NCI-H2227 (cell line): ENCODE measurements around the gene GALNT6.
A peak's percentile ranks its signal among the peaks of the same experiment; 100 is the strongest.

Source experiments
- DNase-seq: peaks from one replicate; lab custom pipeline; 2025; ENCODE audit not compliant: unreplicated experiment; lab: John Stamatoyannopoulos, UW

GALNT6 gene

GRCh38 chr12:51391283-51392123 is at the start of gene GALNT6:
TSS of gene GALNT6 (minus strand) at chr12:51391406. CDS start at chr12:51379781, 11,625 bp downstream.
- DNase-seq = peak; percentile 20

GRCh38 chr12:51439330-51439729 is 48.1 kb upstream of the GALNT6 start:
- DNase-seq = no peak

- DNase-seq = no peak
Observed at GRCh38 chr12:51437431-51437830, 46.2 kb upstream of the GALNT6 start.

GRCh38 chr12:51434305-51434704 is 43.1 kb upstream of the GALNT6 start:
- DNase-seq = no peak

- peak; percentile 11 for DNase-seq
Observed at GRCh38 chr12:51432921-51433320, 41.7 kb upstream of the GALNT6 start.

- DNase-seq = no peak
Observed at GRCh38 chr12:51430196-51430895, 39.1 kb upstream of the GALNT6 start.

GRCh38 chr12:51429700-51430099 is 38.5 kb upstream of the GALNT6 start:
- no peak for DNase-seq

- DNase-seq = no peak
Observed at GRCh38 chr12:51428256-51428655, 37.0 kb upstream of the GALNT6 start.

- peak; percentile 96 for DNase-seq
Observed at GRCh38 chr12:51424662-51425539, 33.7 kb upstream of the GALNT6 start, which contains the start of gene SLC4A8. TSS of gene SLC4A8 (plus strand) at chr12:51424831. CDS start at chr12:51424988, 157 bp downstream.

GRCh38 chr12:51424094-51424661 is 33.0 kb upstream of the GALNT6 start:
- DNase-seq = peak; percentile 41

- DNase-seq = peak; percentile 65
Observed at GRCh38 chr12:51421266-51421884, 30.2 kb upstream of the GALNT6 start.

- peak; percentile 61 for DNase-seq
Observed at GRCh38 chr12:51419425-51420193, 28.4 kb upstream of the GALNT6 start.

- no peak for DNase-seq
Observed at GRCh38 chr12:51417826-51418225, 26.6 kb upstream of the GALNT6 start.

GRCh38 chr12:51415931-51416330 is 24.7 kb upstream of the GALNT6 start:
- peak; percentile 6 for DNase-seq

- DNase-seq = no peak
Observed at GRCh38 chr12:51413791-51414190, 22.6 kb upstream of the GALNT6 start.

- no peak for DNase-seq
Observed at GRCh38 chr12:51413149-51413548, 21.9 kb upstream of the GALNT6 start.

GRCh38 chr12:51409846-51410245 is 18.6 kb upstream of the GALNT6 start:
- no peak for DNase-seq

- no peak for DNase-seq
Observed at GRCh38 chr12:51407604-51408003, 16.4 kb upstream of the GALNT6 start.

GRCh38 chr12:51406859-51407258 is 15.7 kb upstream of the GALNT6 start:
- no peak for DNase-seq

- no peak for DNase-seq
Observed at GRCh38 chr12:51406290-51406689, 15.1 kb upstream of the GALNT6 start.
